OCI-LY1 (cell line): ENCODE measurements around the gene ZC3H13.

Source experiments
- EZH2 ChIP-seq: fragments of 200-600 bp; sonication (generic), shearing (Covaris generic); IDR thresholded peaks from 2 replicates; pipeline ENCODE4 v1.8.0; 2017; ENCODE audit warnings: borderline replicate concordance, mixed run types, mild to moderate bottlenecking, antibody characterized with exemption, low read length, moderate library complexity, mixed read lengths
- TF ChIP-seq, protein P1 (sequence below): fragments of 200-600 bp; sonication (generic), shearing (Covaris generic); IDR thresholded peaks from 2 replicates; pipeline ENCODE4 v1.5.1; 2017; ENCODE audit warnings: mild to moderate bottlenecking, antibody characterized with exemption, low read length, moderate library complexity, mixed read lengths

DNA sequence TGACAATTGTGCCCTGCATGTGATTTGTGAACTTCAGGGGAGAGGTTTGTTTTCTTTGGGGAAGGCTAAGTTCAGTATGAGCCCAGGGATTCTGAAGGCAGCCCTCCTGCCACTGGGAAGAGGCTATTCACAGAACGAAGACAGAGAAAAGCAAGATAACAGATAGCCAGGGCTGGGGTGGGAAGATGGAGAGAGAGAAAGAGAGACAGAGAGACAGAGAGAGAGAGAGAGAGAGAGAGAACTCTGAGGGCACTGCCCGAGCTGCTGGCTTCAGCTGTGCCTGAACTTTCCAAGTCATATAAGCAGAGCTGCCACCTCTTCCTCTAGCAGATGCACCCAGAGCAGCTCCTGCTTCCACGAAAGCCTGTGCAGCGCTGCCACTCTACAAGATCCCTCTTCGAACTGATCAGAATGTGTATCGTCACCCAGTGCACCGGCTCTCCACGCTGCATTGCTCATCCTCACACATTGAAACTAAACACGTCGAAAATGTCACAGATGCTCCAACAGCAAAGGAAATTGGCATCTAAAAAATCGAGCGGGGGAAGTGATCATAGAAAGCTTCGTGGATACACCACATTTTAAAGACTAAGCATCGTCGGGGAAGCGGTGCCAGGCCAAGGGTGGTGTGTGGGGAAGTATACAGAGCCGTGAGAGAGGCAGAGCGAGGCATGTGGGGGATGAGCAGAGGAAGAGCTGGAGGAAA is 119.2 kb downstream of the ZC3H13 start:
- TF ChIP-seq, protein P1, sequence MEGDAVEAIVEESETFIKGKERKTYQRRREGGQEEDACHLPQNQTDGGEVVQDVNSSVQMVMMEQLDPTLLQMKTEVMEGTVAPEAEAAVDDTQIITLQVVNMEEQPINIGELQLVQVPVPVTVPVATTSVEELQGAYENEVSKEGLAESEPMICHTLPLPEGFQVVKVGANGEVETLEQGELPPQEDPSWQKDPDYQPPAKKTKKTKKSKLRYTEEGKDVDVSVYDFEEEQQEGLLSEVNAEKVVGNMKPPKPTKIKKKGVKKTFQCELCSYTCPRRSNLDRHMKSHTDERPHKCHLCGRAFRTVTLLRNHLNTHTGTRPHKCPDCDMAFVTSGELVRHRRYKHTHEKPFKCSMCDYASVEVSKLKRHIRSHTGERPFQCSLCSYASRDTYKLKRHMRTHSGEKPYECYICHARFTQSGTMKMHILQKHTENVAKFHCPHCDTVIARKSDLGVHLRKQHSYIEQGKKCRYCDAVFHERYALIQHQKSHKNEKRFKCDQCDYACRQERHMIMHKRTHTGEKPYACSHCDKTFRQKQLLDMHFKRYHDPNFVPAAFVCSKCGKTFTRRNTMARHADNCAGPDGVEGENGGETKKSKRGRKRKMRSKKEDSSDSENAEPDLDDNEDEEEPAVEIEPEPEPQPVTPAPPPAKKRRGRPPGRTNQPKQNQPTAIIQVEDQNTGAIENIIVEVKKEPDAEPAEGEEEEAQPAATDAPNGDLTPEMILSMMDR, result no peak
- no peak for TF ChIP-seq EZH2
